Myocyte (in vitro differentiated cells): Measurements from ENCODE around the gene ENGASE. TPM values are rescaled to one million over a fixed set of nuclear protein-coding genes. Genes with fewer than 3 reads are reported as not detected.

Experiments
- DNase-seq: peaks from one replicate; pipeline ENCODE4 v3.0.0-alpha.2; 2012; ENCODE audit warnings: low read depth
- total RNA-seq: library from RNA; depleted of rRNA; stranded (reverse); fragments of >200 nt; gene quantifications from 2 replicates; pipeline ENCODE4 v1.2.3, GENCODE V29; 2014

ENGASE gene
- total RNA-seq, 1 donor from 2014 or later: 36.8 TPM

- DNase-seq: no peak
Measured at GRCh38 chr17:79135011-79135410, 60.4 kb downstream of the ENGASE start.

- no peak for DNase-seq
Measured at GRCh38 chr17:79135628-79136405, 61.2 kb downstream of the ENGASE start.

Other genes with a start within 250 kb of the ENGASE start
- gene USP36, start 234.0 kb upstream of the ENGASE start, total RNA-seq: 24.5 and 29.7 TPM in 2 replicates
- gene CEP295NL, start 171.6 kb upstream of the ENGASE start, total RNA-seq: 0.10 and 1.7 TPM in 2 replicates
- gene TIMP2, start 149.4 kb upstream of the ENGASE start, total RNA-seq: 197 and 208 TPM in 2 replicates
- 437 and 456 TPM in 2 replicates for gene LGALS3BP, start 94.9 kb upstream of the ENGASE start, total RNA-seq
- gene CANT1, start 65.1 kb upstream of the ENGASE start, total RNA-seq: 42.7 and 51.3 TPM in 2 replicates
- 1.5 and 1.9 TPM in 2 replicates for gene C1QTNF1, start 50.7 kb upstream of the ENGASE start, total RNA-seq